Rectal smooth muscle tissue (tissue), 1 donor: ENCODE results near the gene RALA.
"Not testable (repeated sequence)": the region's sequence is repeated elsewhere in the genome, so short reads cannot be mapped to it uniquely, and the experiment has no call there.

ENCODE experiments used
- H3K27ac ChIP-seq: one replicate; pipeline ENCODE4 v1.7.0; 2013; ENCODE audit warnings: low read depth, low read length, inconsistent platforms
- H3K27me3 ChIP-seq: one replicate; pipeline ENCODE4 v1.7.0; 2013; ENCODE audit warnings: low read length; ENCODE audit not compliant: control insufficient read depth, insufficient read depth
- H3K36me3 ChIP-seq: one replicate; pipeline ENCODE4 v1.7.0; 2013; ENCODE audit warnings: low read length; ENCODE audit not compliant: control insufficient read depth, insufficient read depth
- H3K4me1 ChIP-seq: one replicate; pipeline ENCODE4 v1.7.0; 2013; ENCODE audit warnings: low read length; ENCODE audit not compliant: control insufficient read depth, insufficient read depth
- H3K4me3 ChIP-seq: one replicate; pipeline ENCODE4 v1.7.0; 2013; ENCODE audit warnings: low read length
- H3K9ac ChIP-seq: one replicate; pipeline ENCODE4 v1.7.0; 2013; ENCODE audit warnings: low read length

RALA gene

GRCh38 chr7:39733881-39734632 lies 110.7 kb downstream of the RALA start:
- Histone ChIP-seq H3K36me3 (no peaks in the 10 kb centered on the region), H3K4me3 (peak overlapping the region; percentile 77), H3K27ac (no peak overlapping the region), H3K9ac (no peak overlapping the region), H3K27me3 (no peaks in the 10 kb centered on the region), H3K4me1 (no peaks in the 10 kb centered on the region)

- Histone ChIP-seq H3K27me3 (no peaks in the 10 kb centered on the region), H3K27ac (no peak overlapping the region), H3K36me3 (no peaks in the 10 kb centered on the region), H3K9ac (no peak overlapping the region), H3K4me3 (peak overlapping the region; percentile 77), H3K4me1 (no peaks in the 10 kb centered on the region)
Observed at GRCh38 chr7:39734633-39735004, 111.2 kb downstream of the RALA start.

GRCh38 chr7:39735903-39736302 lies 112.5 kb downstream of the RALA start:
- H3K27me3 ChIP-seq = no peaks in the 10 kb centered on the region
- no peak overlapping the region for H3K9ac ChIP-seq
- no peak overlapping the region for H3K27ac ChIP-seq
- H3K4me1 ChIP-seq = no peaks in the 10 kb centered on the region
- no peaks in the 10 kb centered on the region for H3K36me3 ChIP-seq
- no peak overlapping the region for H3K4me3 ChIP-seq

GRCh38 chr7:39741942-39742623 lies 118.7 kb downstream of the RALA start:
- no peaks in the 10 kb centered on the region for H3K27me3 ChIP-seq
- H3K4me1 ChIP-seq = no peaks in the 10 kb centered on the region
- no peak overlapping the region for H3K4me3 ChIP-seq
- no peak overlapping the region for H3K9ac ChIP-seq
- no peak overlapping the region for H3K27ac ChIP-seq
- H3K36me3 ChIP-seq = no peaks in the 10 kb centered on the region

- H3K27me3 ChIP-seq = no peaks in the 10 kb centered on the region
- no peak overlapping the region for H3K27ac ChIP-seq
- no peak overlapping the region for H3K4me3 ChIP-seq
- H3K4me1 ChIP-seq = no peaks in the 10 kb centered on the region
- no peak overlapping the region for H3K9ac ChIP-seq
- H3K36me3 ChIP-seq = no peaks in the 10 kb centered on the region
Observed at GRCh38 chr7:39744620-39745019, 121.2 kb downstream of the RALA start.

GRCh38 chr7:39745320-39745719 lies 121.9 kb downstream of the RALA start:
- H3K27me3 ChIP-seq = no peaks in the 10 kb centered on the region
- no peak overlapping the region for H3K4me3 ChIP-seq
- no peaks in the 10 kb centered on the region for H3K4me1 ChIP-seq
- no peak overlapping the region for H3K27ac ChIP-seq
- H3K36me3 ChIP-seq = no peaks in the 10 kb centered on the region
- H3K9ac ChIP-seq = no peak overlapping the region

GRCh38 chr7:39746103-39746819 lies 122.9 kb downstream of the RALA start:
- Histone ChIP-seq H3K27me3 (no peaks in the 10 kb centered on the region), H3K36me3 (no peaks in the 10 kb centered on the region), H3K4me3 (no peak overlapping the region), H3K4me1 (no peaks in the 10 kb centered on the region), H3K9ac (no peak overlapping the region), H3K27ac (no peak overlapping the region)

- no peaks in the 10 kb centered on the region for H3K36me3 ChIP-seq
- no peak overlapping the region for H3K27ac ChIP-seq
- H3K27me3 ChIP-seq = no peaks in the 10 kb centered on the region
- H3K9ac ChIP-seq = no peak overlapping the region
- no peaks in the 10 kb centered on the region for H3K4me1 ChIP-seq
- H3K4me3 ChIP-seq = no peak overlapping the region
Observed at GRCh38 chr7:39749177-39749576, 125.8 kb downstream of the RALA start.

GRCh38 chr7:39749717-39750116 lies 126.3 kb downstream of the RALA start:
- Histone ChIP-seq H3K4me1 (no peaks in the 10 kb centered on the region), H3K36me3 (no peaks in the 10 kb centered on the region), H3K27ac (no peak overlapping the region), H3K27me3 (no peaks in the 10 kb centered on the region), H3K9ac (no peak overlapping the region), H3K4me3 (no peak overlapping the region)

GRCh38 chr7:39750253-39751077 lies 127.1 kb downstream of the RALA start:
- Histone ChIP-seq H3K27me3 (no peaks in the 10 kb centered on the region), H3K4me3 (no peak overlapping the region), H3K4me1 (no peaks in the 10 kb centered on the region), H3K27ac (no peak overlapping the region), H3K9ac (no peak overlapping the region), H3K36me3 (no peaks in the 10 kb centered on the region)

- H3K4me3 ChIP-seq, H3K27ac ChIP-seq, H3K27me3 ChIP-seq, H3K9ac ChIP-seq, H3K4me1 ChIP-seq, H3K36me3 ChIP-seq: not testable (repeated sequence)
Observed at GRCh38 chr7:39753237-39753636, 129.9 kb downstream of the RALA start.

GRCh38 chr7:39753823-39754325 lies 130.5 kb downstream of the RALA start:
- no peak overlapping the region for H3K27ac ChIP-seq
- no peaks in the 10 kb centered on the region for H3K36me3 ChIP-seq
- no peaks in the 10 kb centered on the region for H3K27me3 ChIP-seq
- no peak overlapping the region for H3K9ac ChIP-seq
- no peak overlapping the region for H3K4me3 ChIP-seq
- H3K4me1 ChIP-seq = peaks cover 2% of the 10 kb centered on the region
